Measurements from ENCODE around the gene BEND5. TPM values are rescaled to one million over a fixed set of nuclear protein-coding genes. Genes with fewer than 3 reads are reported as not detected.

The BEND5 gene
- total and polyA plus RNA-seq, 2 of the 13 experiments (the other 11 are each of a cell fraction or from before 2014, with no cell fraction given): 0.11 TPM; not detected in 1

GRCh38 chr1:48823168-48823567 is 46.5 kb upstream of the BEND5 start:
- BruUV-seq (replicated peaks): no TSS peak
- Histone ChIP-seq H3K4me2 (ENCODE audit: low read depth, low read length) (no peak overlapping the region), H3K9me3 (ENCODE audit: low read length) (no peaks in the 10 kb centered on the region), H2AFZ (ENCODE audit: low read length) (no peak overlapping the region), H3K27ac (ENCODE audit: extremely low read length, insufficient read depth, low read length) (no peak overlapping the region), H3K4me3 (replicated peaks in 1 of 3; ENCODE audit: insufficient read depth in 1 of 3, low read depth in 2 of 3, low read length in 3 of 3) (no peak overlapping the region), H3K79me2 (ENCODE audit: insufficient read depth, low read length) (no peaks in the 10 kb centered on the region), H3K4me1 (ENCODE audit: insufficient read depth, low read length) (no peaks in the 10 kb centered on the region), H4K20me1 (ENCODE audit: insufficient read depth, low read length) (no peaks in the 10 kb centered on the region), H3K9ac (ENCODE audit: insufficient read depth, low read depth, low read length) (no peak overlapping the region), H3K36me3 (replicated peaks in 1 of 2; ENCODE audit: control insufficient read depth in 1 of 2, insufficient read depth in 2 of 2, low read length in 2 of 2) (no peaks in the 10 kb centered on the region), H3K27me3 (ENCODE audit: control insufficient read depth in 1 of 2, insufficient read depth in 2 of 2, low read length in 2 of 2) (no peaks in the 10 kb centered on the region)
- in situ Hi-C loops (cut with HindIII; ENCODE audit: extremely low pct_ligation_motif_present, low pct_unique_long_range_greater_than_20kb): no loop called here
- CTCF ChIA-PET (ENCODE audit: low intra/inter-chr PET ratio, low total read pairs): no interaction called here
- POLR2A ChIA-PET: no interaction called here
- intact Hi-C loops (cut with micrococcal nuclease; ENCODE audit: unreplicated experiment): no loop called here
- TF ChIP-seq ATF1 (CRISPR knock-in tag; IDR thresholded peaks at IDR 0.05): no peak
- TF ChIP-seq ZNF44 (CRISPR knock-in tag; IDR thresholded peaks at IDR 0.05): no peak
- no peak for TF ChIP-seq MTF1 (CRISPR knock-in tag; IDR thresholded peaks at IDR 0.05)
- no peak for TF ChIP-seq MXD1 (CRISPR knock-in tag; IDR thresholded peaks at IDR 0.05)
- TF ChIP-seq DRAP1 (CRISPR knock-in tag; IDR thresholded peaks at IDR 0.05): no peak
- no peak for TF ChIP-seq NAIF1 (CRISPR knock-in tag; IDR thresholded peaks at IDR 0.05; ENCODE audit: borderline replicate concordance)
- TF ChIP-seq ATF3 (CRISPR knock-in tag; IDR thresholded peaks at IDR 0.05): no peak
- no peak for TF ChIP-seq HIC2 (CRISPR knock-in tag; IDR thresholded peaks at IDR 0.05; ENCODE audit: low read depth)
- TF ChIP-seq SOX6 (IDR thresholded peaks at IDR 0.05): no peak
- no peak for TF ChIP-seq SOX6 (CRISPR knock-in tag; IDR thresholded peaks at IDR 0.05)
- no peak for TF ChIP-seq SYNCRIP (IDR thresholded peaks at IDR 0.05; ENCODE audit: insufficient read depth, low read depth, low read length)
- no peak for TF ChIP-seq SMAD9 (CRISPR knock-in tag; IDR thresholded peaks at IDR 0.05)
- no peak for TF ChIP-seq THAP8 (CRISPR knock-in tag; IDR thresholded peaks at IDR 0.05; ENCODE audit: borderline replicate concordance)
- TF ChIP-seq ZNF780A (CRISPR knock-in tag; IDR thresholded peaks at IDR 0.05): no peak
- no peak for TF ChIP-seq TGIF2 (CRISPR knock-in tag; IDR thresholded peaks at IDR 0.05)
- DNase-seq (ENCODE audit: low spot score) (no peak), FAIRE-seq (no peak), ATAC-seq (no peak)

Measured in HepG2 (cell line).